Activated CD8-positive, alpha-beta memory T cell treated with anti-CD3 and anti-CD28 coated beads for 1 hour (primary cell): ENCODE results near the gene FAM222A.

ENCODE experiments used
- DNase-seq, 2 donors: peaks; one replicate each; pipeline ENCODE4 v3.0.0-alpha.2; 2020; ENCODE audit warnings: low read depth in 1 of 2; ENCODE audit errors: extremely low read depth in 1 of 2

FAM222A gene

DNA sequence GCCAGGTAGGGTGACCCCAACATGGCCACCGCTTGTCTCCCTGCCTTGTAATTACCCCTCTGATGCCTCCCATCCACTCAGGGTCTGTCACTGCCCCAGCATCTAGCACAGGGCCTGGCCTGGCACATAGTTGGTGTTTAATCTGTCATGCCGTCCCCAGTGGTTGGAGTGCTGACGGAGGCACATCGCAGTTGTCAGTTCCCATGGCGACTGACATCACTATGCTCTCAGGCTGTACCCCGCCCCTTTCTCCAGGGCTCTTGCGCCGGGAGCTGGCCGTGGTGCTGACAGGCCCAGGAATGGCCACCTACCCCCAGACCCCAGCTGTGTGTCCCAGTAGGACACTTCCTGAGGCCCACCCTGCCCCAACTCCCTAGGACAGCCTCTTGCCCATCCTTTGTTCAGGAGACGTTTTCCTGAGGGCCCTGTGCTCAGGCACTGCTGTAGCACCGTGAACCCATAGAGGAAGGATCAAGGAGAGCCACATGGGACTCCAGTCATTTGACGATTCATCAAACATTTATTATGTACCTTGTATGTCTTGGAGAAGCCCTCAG, 23.0 kb downstream of the FAM222A start:
- no peak for DNase-seq

- DNase-seq = no peak
Observed at GRCh38 chr12:109737126-109737525, 23.5 kb downstream of the FAM222A start.

DNA sequence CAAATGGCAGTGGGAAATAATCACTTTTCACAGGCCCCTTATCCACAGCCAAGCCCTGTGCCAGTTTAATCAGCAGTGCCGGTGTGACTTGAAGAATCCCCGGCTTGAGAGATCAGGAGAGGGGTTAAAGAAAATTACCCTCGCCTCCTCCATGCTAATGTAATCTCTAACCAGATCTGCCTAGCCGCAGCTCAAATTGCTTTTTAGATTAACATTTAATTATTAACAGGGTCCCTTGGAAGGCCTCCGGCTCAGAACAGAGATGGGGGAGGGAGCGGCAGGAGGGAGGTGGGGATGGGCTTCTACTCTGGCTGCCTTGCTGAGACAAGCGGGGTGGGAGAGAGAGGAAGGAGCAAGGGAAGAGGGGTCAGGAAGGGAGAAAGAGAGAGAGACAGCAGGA, 24.0 kb downstream of the FAM222A start:
- DNase-seq = no peak

GRCh38 chr12:109738209-109738608, 24.6 kb downstream of the FAM222A start:
- no peak for DNase-seq

GRCh38 chr12:109738878-109739665, 25.4 kb downstream of the FAM222A start:
- no peak for DNase-seq

DNA sequence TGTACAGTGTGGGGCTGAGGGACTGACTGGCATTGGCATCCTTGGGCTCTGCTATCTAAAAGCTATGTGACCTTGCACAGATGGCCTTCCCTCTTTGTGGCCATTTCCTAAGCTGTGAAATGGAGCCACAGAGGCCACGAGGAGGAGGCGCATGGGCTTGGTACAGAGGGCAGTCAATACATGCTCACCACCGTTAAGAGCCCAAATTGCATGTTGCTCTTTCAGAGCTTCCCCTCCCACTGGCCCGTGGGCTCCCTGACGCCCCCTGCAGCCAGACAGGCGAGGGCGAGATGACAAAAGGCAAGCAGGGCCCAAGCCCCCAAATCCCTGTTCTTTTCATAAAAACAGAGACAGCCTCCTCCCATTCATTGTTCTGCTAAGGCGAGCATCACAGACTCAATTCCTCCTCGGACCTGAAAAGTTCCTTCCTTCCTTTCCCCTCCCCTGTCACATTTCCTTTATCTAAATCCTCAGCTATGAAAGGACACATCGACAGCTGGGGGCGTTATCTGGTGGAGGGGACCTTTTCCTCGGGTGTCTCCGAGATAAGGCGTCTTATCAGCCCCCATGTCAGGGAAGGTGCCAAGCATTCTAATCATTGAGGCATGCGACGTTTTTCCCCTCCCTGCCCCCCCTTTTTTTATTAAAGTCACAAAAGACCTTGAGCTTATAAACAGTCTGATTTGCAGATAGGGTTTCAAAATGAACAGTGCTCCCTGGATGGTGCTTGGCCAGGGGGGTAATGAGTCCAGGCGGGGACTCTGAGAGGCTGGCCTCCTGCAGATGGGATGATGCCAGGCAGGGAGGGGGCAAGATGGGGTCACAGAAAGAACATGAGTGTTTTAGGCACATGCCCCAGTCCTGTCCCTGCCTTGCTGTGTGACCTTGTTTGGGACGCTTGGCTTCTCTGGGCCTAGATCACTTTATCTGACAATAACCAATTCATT, 26.4 kb downstream of the FAM222A start:
- no peak for DNase-seq

- no peak for DNase-seq
Observed at GRCh38 chr12:109740694-109741245, 27.1 kb downstream of the FAM222A start.

DNA sequence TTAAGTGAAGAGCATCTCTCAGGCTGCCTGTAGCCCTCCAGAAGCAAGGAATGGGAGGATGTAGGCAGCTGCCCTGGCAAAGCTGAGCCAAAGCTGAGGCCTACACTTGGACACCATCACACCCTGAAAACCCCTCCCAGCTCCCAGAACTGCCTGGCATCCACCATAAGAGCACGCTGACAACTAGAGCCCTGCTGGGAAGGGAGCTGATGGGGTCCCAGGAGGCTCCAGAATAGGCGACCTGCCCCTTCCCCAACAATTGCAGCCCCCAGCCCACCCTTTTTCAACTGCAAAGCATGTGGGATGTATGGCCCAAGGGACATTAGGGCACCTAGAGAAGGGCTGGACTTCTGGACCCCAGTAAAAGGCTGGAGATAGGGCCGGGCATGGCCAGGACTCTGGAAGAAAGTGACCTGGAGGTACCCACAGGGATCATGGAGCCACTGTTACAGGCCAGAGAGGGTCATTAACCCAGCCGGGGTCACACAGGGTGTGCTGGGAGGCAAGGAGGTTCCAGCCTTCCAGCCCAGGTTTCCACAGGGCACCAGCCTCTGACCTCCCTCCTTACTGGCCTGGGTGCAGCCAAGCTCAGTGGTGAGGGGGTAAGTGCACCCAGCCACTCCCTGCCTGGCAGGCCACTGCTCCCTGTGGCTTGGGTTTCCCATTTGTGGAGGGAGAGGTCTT, 27.8 kb downstream of the FAM222A start:
- no peak for DNase-seq

GRCh38 chr12:109741970-109742703, 28.5 kb downstream of the FAM222A start:
- no peak for DNase-seq

DNA sequence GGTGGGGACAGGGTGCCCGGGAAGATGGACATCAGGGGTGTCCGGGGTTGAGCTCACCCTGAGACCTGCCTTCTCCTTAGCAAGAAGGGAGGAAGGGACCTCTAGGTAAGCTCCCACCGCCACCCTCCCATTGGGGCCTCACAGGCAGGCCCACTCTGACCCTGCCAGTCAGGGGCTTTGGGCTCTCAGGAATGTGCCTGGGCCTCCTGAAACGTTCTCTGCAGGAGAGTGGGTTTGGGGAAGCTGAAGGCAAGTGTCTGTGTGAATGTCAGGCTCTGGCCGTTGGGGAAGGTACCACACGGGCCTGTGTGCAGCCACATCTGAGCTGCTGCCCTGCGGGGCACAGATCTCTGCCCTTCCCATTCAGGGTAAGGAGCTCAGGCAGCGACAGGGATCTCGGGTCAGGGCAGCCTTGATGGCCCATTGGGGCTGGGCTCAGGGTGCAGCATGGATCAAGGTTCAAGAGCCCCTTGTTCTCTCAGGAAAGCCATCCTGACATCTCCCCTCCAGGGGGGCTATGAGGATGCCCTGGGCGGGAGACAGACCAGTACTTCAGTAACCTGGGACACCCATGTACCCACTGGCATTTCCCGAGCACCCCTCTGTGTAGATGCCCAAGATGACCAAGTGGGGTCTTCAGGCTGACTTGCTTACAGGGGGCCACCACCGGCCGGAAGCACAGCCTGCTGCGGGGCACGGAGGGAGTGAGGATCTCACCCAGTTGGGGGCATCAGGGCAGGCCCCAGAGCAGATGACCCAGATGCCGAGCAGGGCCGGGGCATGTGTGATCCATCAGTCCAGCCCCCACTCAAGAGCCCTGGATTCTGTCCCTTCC, 29.7 kb downstream of the FAM222A start:
- no peak for DNase-seq

DNA sequence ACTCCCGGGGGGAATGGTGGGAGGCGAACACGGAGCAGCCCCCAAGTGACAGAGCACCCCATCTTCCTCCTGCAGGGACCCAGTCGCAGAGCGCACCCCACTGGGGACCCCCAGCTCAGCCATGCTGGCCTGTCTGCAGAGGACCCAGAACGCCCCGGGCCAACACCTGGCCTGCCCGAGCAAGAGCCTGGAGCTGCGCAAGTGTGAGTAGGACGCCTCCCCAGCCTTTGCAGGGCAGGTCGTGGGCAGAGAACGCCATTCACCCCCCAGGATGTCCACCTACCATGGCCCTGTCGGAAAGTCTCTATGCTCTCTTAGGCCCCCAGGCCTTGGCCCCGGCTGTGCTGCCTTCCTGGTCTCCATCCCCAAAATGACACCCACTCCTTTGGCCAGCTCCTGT, 30.4 kb downstream of the FAM222A start:
- no peak for DNase-seq

GRCh38 chr12:109744986-109745942, 31.6 kb downstream of the FAM222A start:
- no peak for DNase-seq

DNA sequence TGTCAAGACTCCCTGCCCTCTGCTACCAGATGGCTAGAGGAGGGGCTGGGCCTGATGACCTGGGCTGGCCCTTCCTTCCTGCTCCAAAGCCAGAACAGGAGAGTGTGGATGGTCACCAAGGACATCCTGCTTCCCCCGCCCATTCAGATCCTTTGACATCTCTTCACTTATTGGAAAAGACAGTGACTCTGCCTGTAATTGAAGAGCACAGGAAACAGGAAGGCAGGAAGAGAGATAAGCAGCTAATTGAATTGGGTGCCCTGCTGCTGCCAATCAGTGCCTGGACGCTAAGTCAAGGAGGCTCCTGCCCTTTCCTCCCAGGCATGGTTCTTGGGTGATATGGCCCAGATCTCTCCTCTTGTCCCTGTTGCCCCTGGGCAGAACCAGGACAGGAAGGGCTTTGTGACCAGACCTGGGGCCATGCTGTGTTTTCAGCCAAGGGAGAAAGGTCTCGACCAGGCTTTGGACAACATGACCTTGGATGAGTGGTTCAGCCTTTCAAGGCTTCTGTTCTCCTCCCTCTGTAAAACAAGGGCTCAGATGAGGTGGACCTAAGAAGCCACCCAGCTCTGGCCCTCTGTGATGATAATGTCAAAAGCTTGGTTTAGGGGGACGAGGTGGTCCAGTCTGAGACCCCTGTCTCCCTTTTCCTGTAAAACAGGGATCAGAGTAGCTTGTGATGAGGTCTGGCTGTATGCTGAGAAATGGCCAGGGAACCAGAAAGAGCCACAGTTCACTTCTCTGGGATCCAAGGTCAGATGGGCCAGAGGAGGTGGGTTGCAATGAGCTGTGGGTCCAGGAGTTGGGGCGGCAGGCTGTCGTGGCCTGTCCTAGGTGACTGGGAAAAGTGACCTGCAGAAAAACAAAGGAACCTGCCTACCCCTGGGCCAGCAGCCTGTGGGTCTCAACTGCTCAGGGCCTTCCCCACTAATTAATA, 38.8 kb downstream of the FAM222A start:
- DNase-seq = no peak

DNA sequence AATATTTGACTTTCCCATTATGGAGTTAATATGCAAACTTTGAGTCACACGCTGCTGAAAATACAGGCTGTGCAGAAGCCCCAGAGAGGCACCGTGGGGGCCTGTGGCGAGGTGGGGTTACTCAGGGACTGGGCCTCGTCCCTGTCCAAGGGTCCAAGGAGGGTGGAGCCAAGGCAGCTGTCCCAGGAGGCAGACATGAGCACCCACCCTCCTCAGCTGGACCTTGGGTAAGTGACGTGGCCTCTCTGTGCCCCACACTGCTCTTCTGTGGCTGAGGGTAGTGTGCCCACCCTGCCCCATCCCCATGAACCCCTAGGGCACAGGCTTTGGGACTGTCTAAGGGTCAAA, 39.4 kb downstream of the FAM222A start:
- DNase-seq = no peak

DNA sequence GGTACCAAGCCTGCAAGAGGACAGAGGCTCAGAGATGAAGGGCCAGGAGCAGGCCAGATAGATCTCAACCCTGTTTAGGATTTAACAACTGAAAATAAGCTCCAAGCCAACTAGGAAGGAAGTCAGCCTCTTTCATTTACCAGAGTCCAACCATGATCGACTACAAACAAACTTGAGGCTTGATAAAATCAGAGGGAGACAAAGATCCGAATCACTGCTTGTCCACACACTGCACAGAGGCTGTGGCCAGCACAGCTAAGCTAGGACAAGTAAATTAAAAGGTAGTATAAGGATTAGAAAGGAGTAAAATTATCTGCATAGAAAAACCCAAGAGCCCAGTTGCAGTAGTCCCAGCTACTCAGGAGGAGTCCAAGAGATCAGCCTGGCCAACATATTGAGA, 40.3 kb downstream of the FAM222A start:
- DNase-seq = no peak

DNA sequence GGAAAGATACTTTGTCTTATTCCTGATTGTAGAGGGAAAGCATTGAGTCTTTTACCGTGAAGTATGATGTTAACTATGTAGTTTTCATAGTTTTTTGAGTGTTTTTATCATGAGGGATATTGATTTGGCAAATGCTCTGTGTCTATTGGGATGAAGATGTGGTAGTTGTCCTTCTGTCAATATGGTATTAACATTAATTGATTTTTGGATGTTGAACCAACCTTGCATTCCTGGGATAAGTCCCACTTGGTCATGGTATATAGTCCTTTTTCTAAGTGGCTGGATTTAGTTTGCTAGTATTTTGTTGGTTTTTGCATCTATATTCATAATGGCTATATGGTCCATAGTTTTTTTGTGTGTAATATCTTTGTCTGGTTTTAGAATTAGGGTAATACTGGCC, 42.8 kb downstream of the FAM222A start:
- DNase-seq = no peak

DNA sequence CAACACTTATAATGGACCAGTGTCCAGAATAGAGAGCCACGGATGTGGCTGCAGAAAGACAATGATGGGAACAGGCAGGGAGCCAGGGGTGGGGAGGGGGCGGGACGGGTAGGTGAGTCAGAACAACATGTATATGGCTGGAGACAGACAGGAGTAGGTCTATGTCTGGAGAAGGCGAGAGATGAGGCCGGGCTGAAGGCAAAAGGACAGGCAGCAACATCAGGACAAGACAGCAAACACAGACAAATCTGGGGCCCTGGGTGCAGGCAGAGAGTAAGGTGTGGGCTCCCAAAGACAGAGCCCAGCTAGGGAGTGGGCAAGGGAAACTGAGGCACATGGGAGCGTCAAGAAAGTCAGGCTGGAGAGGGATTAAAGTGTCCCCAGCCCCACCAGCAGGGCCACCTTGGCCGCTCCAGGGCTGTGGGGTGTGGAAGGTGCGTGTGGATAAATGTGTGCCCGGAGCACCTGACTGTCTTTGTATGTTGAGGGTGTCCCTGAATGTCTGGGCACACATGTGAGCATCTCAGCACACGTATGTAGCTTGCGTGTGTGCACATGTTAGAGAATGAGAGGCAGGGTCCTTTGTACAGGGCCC, 44.1 kb downstream of the FAM222A start:
- DNase-seq = no peak
